GM18951 (cell line): Measurements from ENCODE around the gene IFNW1.
"Not testable (repeated sequence)": the region's sequence is repeated elsewhere in the genome, so short reads cannot be mapped to it uniquely, and the experiment has no call there.

Experiments used
- POLR2A ChIP-seq: IDR thresholded peaks from 4 replicates; pipeline ENCODE4 v1.6.1; 2011; ENCODE audit warnings: mild to moderate bottlenecking; ENCODE audit not compliant: insufficient read length, insufficient read depth; ENCODE audit errors: extremely low read depth
- in situ Hi-C: fragments of 300-500 bp; cut with MboI; formaldehyde crosslinking; loops from one replicate; pipeline ENCODE4 v1.12.0; 2022; ENCODE audit warnings: low sequenced_read_pairs, mixed read lengths, inconsistent platforms; ENCODE audit not compliant: unreplicated experiment

The IFNW1 gene

DNA sequence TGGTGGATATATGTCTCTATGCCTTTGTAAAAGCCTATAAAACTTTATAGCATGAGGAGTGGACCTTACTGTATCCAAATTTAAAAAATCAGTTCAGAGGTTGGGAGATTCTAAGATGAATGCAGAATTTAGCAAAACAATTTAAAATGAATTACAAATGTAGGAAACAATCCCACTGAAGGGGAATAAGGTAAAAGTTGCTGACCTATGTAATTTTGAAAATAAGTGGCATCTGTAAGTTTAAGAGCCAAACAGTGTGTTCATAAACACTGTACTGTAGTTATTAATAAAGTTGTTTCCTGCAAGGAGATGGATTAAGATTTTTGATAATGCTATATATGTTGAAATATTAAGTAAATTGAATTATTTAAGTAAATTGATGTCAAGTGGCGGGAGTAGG lies 4.6 kb downstream of the IFNW1 start:
- no peak for TF ChIP-seq POLR2A
- in situ Hi-C loops: no loop called here

DNA sequence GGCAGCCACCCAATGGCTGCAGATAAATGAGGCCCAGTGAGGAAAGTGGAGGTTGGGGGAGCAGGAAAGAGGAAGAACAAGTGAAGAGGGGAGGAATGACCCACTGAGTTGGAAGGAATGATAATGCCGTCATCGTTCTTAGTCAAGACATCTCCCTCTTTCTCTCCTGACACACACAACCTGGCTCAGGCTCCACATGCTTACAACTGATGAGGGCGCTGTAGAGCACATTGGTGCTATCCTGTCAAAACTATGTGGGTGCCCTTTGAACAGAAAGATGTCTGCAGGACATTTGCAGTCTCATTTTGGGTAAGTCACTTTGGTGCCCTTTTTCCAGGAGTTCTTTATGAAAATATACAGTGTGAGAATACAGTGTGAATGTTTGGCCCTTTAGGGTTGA lies 5.9 kb downstream of the IFNW1 start:
- in situ Hi-C loops: no loop called here

GRCh38 chr9:21128186-21128585 lies 13.4 kb downstream of the IFNW1 start:
- in situ Hi-C loops: not testable (repeated sequence)

More for the DNA sequence above, 5.9 kb downstream of the IFNW1 start:
- no peak for TF ChIP-seq POLR2A

DNA sequence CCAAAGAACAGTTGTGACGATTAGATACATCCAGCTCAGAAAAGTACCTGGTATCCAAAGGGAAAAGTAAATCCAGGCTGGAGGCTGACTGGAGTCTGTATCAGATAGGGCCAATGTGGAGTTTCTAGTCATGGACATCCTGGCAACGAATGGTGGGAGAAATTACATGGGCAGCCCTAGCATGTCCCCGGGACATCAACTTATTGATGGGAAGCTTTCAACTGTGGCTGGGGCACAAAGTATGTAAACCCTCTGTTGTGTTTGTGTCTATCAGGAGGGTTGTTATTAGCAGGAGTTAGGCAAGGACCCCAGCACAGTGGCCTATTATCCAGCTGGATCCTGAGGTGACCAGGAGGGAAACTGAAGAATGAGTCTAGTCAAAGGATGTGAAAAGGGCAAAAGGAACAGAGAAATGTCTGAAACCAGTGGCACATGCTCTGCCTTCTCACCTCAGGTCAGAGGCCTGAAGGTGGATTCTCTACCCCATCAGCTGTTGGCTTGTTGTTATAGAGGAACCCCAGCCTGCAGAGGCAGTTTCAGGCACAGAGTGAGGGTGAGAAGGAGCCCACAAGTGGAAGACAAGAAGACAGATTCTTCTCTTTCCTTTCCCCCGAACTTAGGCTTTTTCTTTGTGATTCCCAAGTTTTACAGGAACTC lies 19.9 kb downstream of the IFNW1 start:
- TF ChIP-seq POLR2A: no peak
- in situ Hi-C loops: loop anchor here (25.0 kb wide), 2 partner anchors 759 to 1634 kb away; no protein-coding TSS in a partner anchor

DNA sequence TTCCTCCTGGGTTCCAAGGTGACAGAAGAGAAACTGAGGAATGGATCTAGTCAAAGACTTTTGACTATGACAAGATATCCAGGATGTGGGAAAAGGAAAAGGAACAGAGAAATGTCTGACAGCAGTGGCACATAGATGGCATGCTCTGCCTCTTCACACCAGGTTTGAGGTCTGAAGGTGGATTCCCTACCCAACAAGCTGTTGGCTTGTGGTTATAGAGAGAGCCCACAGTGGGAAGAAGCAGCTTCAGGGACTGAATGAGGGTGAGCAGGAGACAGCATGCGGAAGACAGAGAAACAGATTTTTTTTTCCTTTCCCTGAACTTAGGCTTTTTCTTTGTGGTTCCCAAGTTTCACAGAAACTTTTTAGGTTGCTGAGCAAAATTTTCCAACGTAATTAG lies 20.6 kb downstream of the IFNW1 start:
- TF ChIP-seq POLR2A: no peak
- in situ Hi-C loops: loop anchor here (25.0 kb wide), 2 partner anchors 759 to 1634 kb away; no protein-coding TSS in a partner anchor

DNA sequence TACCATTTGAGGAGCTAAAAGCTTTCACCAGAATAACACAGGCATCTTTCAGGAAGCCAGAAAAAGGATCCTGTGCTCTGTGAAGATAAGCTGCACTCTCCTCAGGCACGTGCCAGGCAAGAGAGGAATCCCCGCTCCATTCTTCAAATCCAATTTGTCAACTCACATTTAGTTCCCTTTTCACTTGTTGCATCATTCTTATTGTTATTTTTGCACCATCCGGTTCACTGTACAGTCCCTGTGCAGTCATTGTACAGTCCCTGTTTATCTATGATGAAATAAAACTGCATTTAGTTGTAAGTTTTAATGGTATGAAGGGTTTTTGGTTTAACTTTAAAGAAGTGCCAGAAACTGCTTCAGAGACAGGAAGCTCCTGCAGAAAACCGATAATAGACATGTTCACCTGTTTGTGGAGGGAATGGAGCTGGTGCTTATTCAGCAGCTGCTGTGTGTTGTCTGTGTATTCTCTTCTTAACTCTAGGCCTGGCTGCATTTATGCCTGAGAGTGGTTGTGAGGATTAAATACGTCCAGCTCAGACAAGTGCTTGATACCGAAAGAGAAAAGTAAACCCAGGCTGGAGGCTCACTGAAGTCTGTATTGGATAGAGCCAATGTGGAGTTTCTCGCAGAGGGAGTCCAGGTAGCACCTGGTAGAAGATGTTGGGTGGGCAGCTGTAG lies 22.4 kb downstream of the IFNW1 start:
- TF ChIP-seq POLR2A: no peak
- in situ Hi-C loops: loop anchor here (10.0 to 25.0 kb wide), 3 partner anchors 757 to 1632 kb away; no protein-coding TSS in a partner anchor

GRCh38 chr9:21114311-21114710 lies 27.3 kb downstream of the IFNW1 start:
- TF ChIP-seq POLR2A: no peak
- in situ Hi-C loops: loop anchor here (10.0 to 25.0 kb wide), 3 partner anchors 752 to 1627 kb away; no protein-coding TSS in a partner anchor

DNA sequence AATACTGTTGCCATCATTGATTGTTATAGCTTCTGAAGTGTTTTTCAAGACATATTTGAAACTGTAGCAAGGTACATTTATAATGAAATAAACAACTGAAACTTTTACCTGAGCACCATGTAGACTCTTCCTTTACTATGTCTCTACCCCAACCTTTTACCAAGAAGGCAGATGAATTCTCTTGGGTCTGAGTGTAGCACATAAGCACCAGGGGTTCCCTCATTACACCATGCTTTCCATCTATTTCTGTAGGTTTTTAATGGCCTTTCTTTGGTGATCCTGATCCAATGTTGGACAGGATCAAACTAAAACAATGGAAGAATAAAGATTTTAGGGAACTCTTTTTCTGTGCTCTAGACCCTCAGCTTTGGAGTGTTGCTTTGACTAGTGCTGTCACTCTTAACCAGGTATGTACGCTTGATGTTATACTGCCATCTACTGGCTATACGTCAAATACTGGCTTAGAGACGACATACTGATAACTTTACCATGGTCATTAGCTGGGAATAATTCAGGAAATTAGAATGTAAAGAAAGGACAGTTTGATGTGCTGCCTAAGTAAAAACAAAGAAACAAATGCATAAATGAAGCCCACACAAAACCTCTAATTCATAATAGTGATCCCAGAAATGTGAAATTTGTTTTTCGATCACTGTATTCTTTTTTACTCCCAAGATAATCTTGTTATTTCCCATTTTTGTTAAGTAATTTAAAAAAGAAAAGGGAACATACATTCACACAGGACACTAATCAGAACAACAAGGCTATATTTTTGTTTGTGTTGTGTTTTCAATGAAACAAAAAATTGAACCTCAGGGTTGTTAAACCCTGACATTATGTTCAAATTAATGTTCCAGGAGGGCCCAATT lies 30.7 kb downstream of the IFNW1 start:
- in situ Hi-C loops: loop anchor here (10.0 to 25.0 kb wide), 3 partner anchors 749 to 1624 kb away; no protein-coding TSS in a partner anchor
- TF ChIP-seq POLR2A: no peak

- in situ Hi-C loops: loop anchor here (10.0 to 25.0 kb wide), 3 partner anchors 480 to 1617 kb away; partner anchors contain the start of gene MLLT3
- no peak for TF ChIP-seq POLR2A
Measured at GRCh38 chr9:21104787-21105186, 36.8 kb downstream of the IFNW1 start.

GRCh38 chr9:21102305-21102704 lies 39.3 kb downstream of the IFNW1 start:
- TF ChIP-seq POLR2A: no peak
- in situ Hi-C loops: loop anchor here (10.0 to 25.0 kb wide), 3 partner anchors 478 to 1615 kb away; partner anchors contain the start of gene MLLT3

GRCh38 chr9:21097817-21098216 lies 43.8 kb downstream of the IFNW1 start:
- in situ Hi-C loops: no loop called here
- no peak for TF ChIP-seq POLR2A

DNA sequence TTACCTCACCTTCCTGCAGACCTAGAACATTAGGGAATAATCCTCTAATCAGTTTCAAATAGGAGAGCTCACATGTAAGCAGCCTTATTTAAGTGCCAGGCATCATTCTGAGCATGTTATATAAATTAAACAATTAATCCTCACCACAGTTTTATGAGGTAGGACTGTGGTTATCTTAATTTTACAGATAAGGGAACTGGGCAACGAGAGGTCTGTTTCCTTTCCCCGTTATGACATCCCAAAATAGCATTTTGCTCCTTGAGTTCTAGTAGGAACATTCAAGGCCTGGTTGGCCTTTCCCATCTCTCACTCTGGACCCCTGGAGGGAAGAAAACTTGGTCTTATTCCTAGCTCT lies 44.8 kb downstream of the IFNW1 start:
- TF ChIP-seq POLR2A: no peak
- in situ Hi-C loops: no loop called here
